ENCODE results near the gene LHX6.

LHX6 gene

GRCh38 chr9:122191584-122191983 lies 37.2 kb downstream of the LHX6 start:
- H2BK15ac ChIP-seq (ENCODE audit: low read depth, poor library complexity, severe bottlenecking) = no peak overlapping the region
- H3K14ac ChIP-seq (ENCODE audit: low read length in 2 of 2) = no peak overlapping the region
- 75% methylated on average over 11 of the region's 11 CpGs for WGBS
- no peak overlapping the region for H3K18ac ChIP-seq (ENCODE audit: low read depth in 1 of 2, low read length in 2 of 2)
- no peak overlapping the region for H2AK5ac ChIP-seq (ENCODE audit: low read length, severe bottlenecking)
- H3K4me3 ChIP-seq (ENCODE audit: insufficient read depth in 1 of 2, low read depth in 1 of 2, low read length in 2 of 2) = no peak overlapping the region
- H3K4me2 ChIP-seq (ENCODE audit: low read length, poor library complexity, severe bottlenecking) = no peak overlapping the region
- peaks cover 8 to 25% of the 10 kb centered on the region in 2 experiments for H3K27me3 ChIP-seq (ENCODE audit: control insufficient read depth in 1 of 2, insufficient read depth in 1 of 2, low read length in 2 of 2)
- no peak overlapping the region for H2BK12ac ChIP-seq (ENCODE audit: low read length in 2 of 2)
- DNase-seq = no peak
- no peak overlapping the region for H2BK120ac ChIP-seq (ENCODE audit: low read depth, low read length)
- no peaks in the 10 kb centered on the region for H3K36me3 ChIP-seq (ENCODE audit: control insufficient read depth in 1 of 2, insufficient read depth in 2 of 2, low read depth in 1 of 2, low read length in 2 of 2)
- H2BK5ac ChIP-seq (ENCODE audit: low read depth, low read length, poor library complexity, severe bottlenecking) = no peak overlapping the region
- no peaks in the 10 kb centered on the region for H3K9me3 ChIP-seq (ENCODE audit: control insufficient read depth, low read length)
- H4K8ac ChIP-seq (ENCODE audit: low read length) = no peak overlapping the region
- H3K4ac ChIP-seq (ENCODE audit: low read depth in 1 of 2, low read length in 2 of 2) = no peak overlapping the region
- no peaks in the 10 kb centered on the region for H3K79me1 ChIP-seq (replicated peaks; ENCODE audit: low read length, poor library complexity, severe bottlenecking)
- H3K23ac ChIP-seq (ENCODE audit: low read length in 2 of 2) = no peak overlapping the region
- no peaks in the 10 kb centered on the region for H3K4me1 ChIP-seq (ENCODE audit: control insufficient read depth, insufficient read depth, low read depth, low read length)
- no peak overlapping the region for H4K91ac ChIP-seq (ENCODE audit: low read length)
- no peak overlapping the region for H3K27ac ChIP-seq (ENCODE audit: low read length, poor library complexity, severe bottlenecking)
- no peak overlapping the region for H2AFZ ChIP-seq (ENCODE audit: low read depth, low read length)
- H3K9ac ChIP-seq (ENCODE audit: low read length) = no peak overlapping the region

GRCh38 chr9:122190597-122191381 lies 38.0 kb downstream of the LHX6 start:
- no peak overlapping the region for H4K8ac ChIP-seq (ENCODE audit: low read length)
- H2BK120ac ChIP-seq (ENCODE audit: low read depth, low read length) = no peak overlapping the region
- no peak overlapping the region for H2BK12ac ChIP-seq (ENCODE audit: low read length in 2 of 2)
- no peak overlapping the region for H2AK5ac ChIP-seq (ENCODE audit: low read length, severe bottlenecking)
- H3K4ac ChIP-seq (ENCODE audit: low read depth in 1 of 2, low read length in 2 of 2) = no peak overlapping the region
- H2AFZ ChIP-seq (ENCODE audit: low read depth, low read length) = no peak overlapping the region
- WGBS = 80% methylated on average over 12 of the region's 12 CpGs
- H3K9ac ChIP-seq (ENCODE audit: low read length) = no peak overlapping the region
- H2BK15ac ChIP-seq (ENCODE audit: low read depth, poor library complexity, severe bottlenecking) = no peak overlapping the region
- H3K79me1 ChIP-seq (replicated peaks; ENCODE audit: low read length, poor library complexity, severe bottlenecking) = no peaks in the 10 kb centered on the region
- no peak overlapping the region for H3K23ac ChIP-seq (ENCODE audit: low read length in 2 of 2)
- H3K4me2 ChIP-seq (ENCODE audit: low read length, poor library complexity, severe bottlenecking) = no peak overlapping the region
- no peak overlapping the region for H4K91ac ChIP-seq (ENCODE audit: low read length)
- H3K14ac ChIP-seq (ENCODE audit: low read length in 2 of 2) = peak overlapping the region in 1 of 2 experiments; percentile 23
- no peaks in the 10 kb centered on the region for H3K36me3 ChIP-seq (ENCODE audit: control insufficient read depth in 1 of 2, insufficient read depth in 2 of 2, low read depth in 1 of 2, low read length in 2 of 2)
- H3K4me1 ChIP-seq (ENCODE audit: control insufficient read depth, insufficient read depth, low read depth, low read length) = no peaks in the 10 kb centered on the region
- H3K4me3 ChIP-seq (ENCODE audit: insufficient read depth in 1 of 2, low read depth in 1 of 2, low read length in 2 of 2) = no peak overlapping the region
- H3K27me3 ChIP-seq (ENCODE audit: control insufficient read depth in 1 of 2, insufficient read depth in 1 of 2, low read length in 2 of 2) = peaks cover 14 to 25% of the 10 kb centered on the region in 2 experiments
- H3K27ac ChIP-seq (ENCODE audit: low read length, poor library complexity, severe bottlenecking) = no peak overlapping the region
- H2BK5ac ChIP-seq (ENCODE audit: low read depth, low read length, poor library complexity, severe bottlenecking) = no peak overlapping the region
- H3K18ac ChIP-seq (ENCODE audit: low read depth in 1 of 2, low read length in 2 of 2) = no peak overlapping the region
- H3K9me3 ChIP-seq (ENCODE audit: control insufficient read depth, low read length) = no peaks in the 10 kb centered on the region
- no peak for DNase-seq

- H3K4me3 ChIP-seq (ENCODE audit: insufficient read depth in 1 of 2, low read depth in 1 of 2, low read length in 2 of 2) = no peak overlapping the region
- H3K4me2 ChIP-seq (ENCODE audit: low read length, poor library complexity, severe bottlenecking) = no peak overlapping the region
- H2BK5ac ChIP-seq (ENCODE audit: low read depth, low read length, poor library complexity, severe bottlenecking) = no peak overlapping the region
- no peak overlapping the region for H4K91ac ChIP-seq (ENCODE audit: low read length)
- H3K18ac ChIP-seq (ENCODE audit: low read depth in 1 of 2, low read length in 2 of 2) = no peak overlapping the region
- H4K8ac ChIP-seq (ENCODE audit: low read length) = peak overlapping the region; percentile 22
- no peak overlapping the region for H3K9ac ChIP-seq (ENCODE audit: low read length)
- H2BK15ac ChIP-seq (ENCODE audit: low read depth, poor library complexity, severe bottlenecking) = no peak overlapping the region
- no peaks in the 10 kb centered on the region for H3K36me3 ChIP-seq (ENCODE audit: control insufficient read depth in 1 of 2, insufficient read depth in 2 of 2, low read depth in 1 of 2, low read length in 2 of 2)
- no peak overlapping the region for H2BK120ac ChIP-seq (ENCODE audit: low read depth, low read length)
- 82% methylated on average over 6 of the region's 6 CpGs for WGBS
- no peak for DNase-seq
- H3K4ac ChIP-seq (ENCODE audit: low read depth in 1 of 2, low read length in 2 of 2) = no peak overlapping the region
- no peak overlapping the region for H3K14ac ChIP-seq (ENCODE audit: low read length in 2 of 2)
- no peak overlapping the region for H2AFZ ChIP-seq (ENCODE audit: low read depth, low read length)
- no peak overlapping the region for H3K23ac ChIP-seq (ENCODE audit: low read length in 2 of 2)
- no peak overlapping the region for H3K27ac ChIP-seq (ENCODE audit: low read length, poor library complexity, severe bottlenecking)
- H2BK12ac ChIP-seq (ENCODE audit: low read length in 2 of 2) = no peak overlapping the region
- H3K9me3 ChIP-seq (ENCODE audit: control insufficient read depth, low read length) = no peaks in the 10 kb centered on the region
- H3K27me3 ChIP-seq (ENCODE audit: control insufficient read depth in 1 of 2, insufficient read depth in 1 of 2, low read length in 2 of 2) = peaks cover 20 to 22% of the 10 kb centered on the region in 2 experiments
- no peak overlapping the region for H2AK5ac ChIP-seq (ENCODE audit: low read length, severe bottlenecking)
- no peaks in the 10 kb centered on the region for H3K79me1 ChIP-seq (replicated peaks; ENCODE audit: low read length, poor library complexity, severe bottlenecking)
- no peaks in the 10 kb centered on the region for H3K4me1 ChIP-seq (ENCODE audit: control insufficient read depth, insufficient read depth, low read depth, low read length)
Measured at GRCh38 chr9:122188369-122188768, 40.4 kb downstream of the LHX6 start.

- H3K23ac ChIP-seq (ENCODE audit: low read length in 2 of 2) = no peak overlapping the region
- DNase-seq = no peak
- H3K79me1 ChIP-seq (replicated peaks; ENCODE audit: low read length, poor library complexity, severe bottlenecking) = no peaks in the 10 kb centered on the region
- H3K4me3 ChIP-seq (ENCODE audit: insufficient read depth in 1 of 2, low read depth in 1 of 2, low read length in 2 of 2) = no peak overlapping the region
- peaks cover 28 to 33% of the 10 kb centered on the region in 2 experiments for H3K27me3 ChIP-seq (ENCODE audit: control insufficient read depth in 1 of 2, insufficient read depth in 1 of 2, low read length in 2 of 2)
- no peaks in the 10 kb centered on the region for H3K36me3 ChIP-seq (ENCODE audit: control insufficient read depth in 1 of 2, insufficient read depth in 2 of 2, low read depth in 1 of 2, low read length in 2 of 2)
- 80% methylated on average over 8 of the region's 8 CpGs for WGBS
- H3K4me1 ChIP-seq (ENCODE audit: control insufficient read depth, insufficient read depth, low read depth, low read length) = no peaks in the 10 kb centered on the region
- H4K8ac ChIP-seq (ENCODE audit: low read length) = no peak overlapping the region
- H3K9ac ChIP-seq (ENCODE audit: low read length) = no peak overlapping the region
- H2BK120ac ChIP-seq (ENCODE audit: low read depth, low read length) = no peak overlapping the region
- H3K27ac ChIP-seq (ENCODE audit: low read length, poor library complexity, severe bottlenecking) = no peak overlapping the region
- H2BK5ac ChIP-seq (ENCODE audit: low read depth, low read length, poor library complexity, severe bottlenecking) = no peak overlapping the region
- H3K18ac ChIP-seq (ENCODE audit: low read depth in 1 of 2, low read length in 2 of 2) = no peak overlapping the region
- H2BK15ac ChIP-seq (ENCODE audit: low read depth, poor library complexity, severe bottlenecking) = no peak overlapping the region
- H3K4ac ChIP-seq (ENCODE audit: low read depth in 1 of 2, low read length in 2 of 2) = no peak overlapping the region
- H4K91ac ChIP-seq (ENCODE audit: low read length) = no peak overlapping the region
- no peak overlapping the region for H3K14ac ChIP-seq (ENCODE audit: low read length in 2 of 2)
- no peak overlapping the region for H2AK5ac ChIP-seq (ENCODE audit: low read length, severe bottlenecking)
- no peaks in the 10 kb centered on the region for H3K9me3 ChIP-seq (ENCODE audit: control insufficient read depth, low read length)
- H3K4me2 ChIP-seq (ENCODE audit: low read length, poor library complexity, severe bottlenecking) = no peak overlapping the region
- no peak overlapping the region for H2AFZ ChIP-seq (ENCODE audit: low read depth, low read length)
- H2BK12ac ChIP-seq (ENCODE audit: low read length in 2 of 2) = no peak overlapping the region
Measured at GRCh38 chr9:122186777-122187470, 41.8 kb downstream of the LHX6 start.
